ENCODE measurements around the gene SLC25A22.

Gene SLC25A22

DNA sequence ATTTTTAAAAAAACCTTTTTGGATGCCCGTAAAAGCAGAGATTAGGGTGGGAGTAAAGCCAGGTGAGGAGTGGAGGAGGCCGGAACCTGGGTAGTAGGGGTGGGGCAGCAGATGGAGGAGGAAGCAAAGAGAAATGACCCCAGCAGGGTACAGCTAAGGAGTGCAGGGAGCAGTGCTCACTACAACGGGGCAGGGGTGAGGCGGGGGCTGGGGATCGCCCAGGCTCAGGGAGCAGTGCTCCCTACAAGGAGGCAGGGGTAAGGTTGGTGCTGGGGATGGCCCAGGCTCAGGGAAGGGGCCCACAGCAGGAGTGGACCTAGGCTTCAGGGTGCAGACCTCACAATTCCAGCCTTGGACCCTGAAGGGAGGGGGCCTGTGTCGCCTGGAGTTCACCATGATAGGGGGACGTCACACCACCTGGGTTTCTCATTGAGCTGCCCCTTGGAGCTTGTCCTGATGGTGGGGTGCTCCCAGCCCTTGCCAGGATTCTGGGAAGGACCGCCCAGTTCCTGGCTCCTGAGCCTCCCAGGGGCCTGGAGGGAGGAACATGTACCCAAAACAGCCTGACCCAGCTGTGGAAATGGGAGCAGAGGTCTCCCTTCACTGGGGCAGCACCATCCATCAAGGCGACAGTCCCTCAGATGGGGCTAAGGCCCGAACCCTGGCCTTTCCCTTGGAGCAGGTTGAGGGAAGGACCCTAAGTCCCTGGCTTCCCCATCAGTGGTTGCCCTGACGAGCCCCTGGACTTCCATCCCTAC is 17.8 kb upstream of the SLC25A22 start:
- H3K79me1 ChIP-seq (replicated peaks; ENCODE audit: low read length, poor library complexity, severe bottlenecking): peaks cover 13% of the 10 kb centered on the region
- 91% methylated on average over 11 of the region's 11 CpGs for WGBS
- no peaks in the 10 kb centered on the region for H3K9me3 ChIP-seq (ENCODE audit: control insufficient read depth, low read length)
- H4K91ac ChIP-seq (ENCODE audit: low read length): no peak overlapping the region
- no peak overlapping the region for H3K14ac ChIP-seq (ENCODE audit: low read length in 2 of 2)
- H3K4me3 ChIP-seq (ENCODE audit: insufficient read depth in 1 of 2, low read depth in 1 of 2, low read length in 2 of 2): no peak overlapping the region
- H2AFZ ChIP-seq (ENCODE audit: low read depth, low read length): no peak overlapping the region
- no peak overlapping the region for H3K27ac ChIP-seq (ENCODE audit: low read length, poor library complexity, severe bottlenecking)
- no peaks in the 10 kb centered on the region for H3K27me3 ChIP-seq (ENCODE audit: control insufficient read depth in 1 of 2, insufficient read depth in 1 of 2, low read length in 2 of 2)
- DNase-seq: no peak
- no peak overlapping the region for H3K4ac ChIP-seq (ENCODE audit: low read depth in 1 of 2, low read length in 2 of 2)
- no peak overlapping the region for H3K9ac ChIP-seq (ENCODE audit: low read length)
- H2BK15ac ChIP-seq (ENCODE audit: low read depth, poor library complexity, severe bottlenecking): no peak overlapping the region
- no peak overlapping the region for H2BK120ac ChIP-seq (ENCODE audit: low read depth, low read length)
- no peak overlapping the region for H3K4me2 ChIP-seq (ENCODE audit: low read length, poor library complexity, severe bottlenecking)
- H2BK12ac ChIP-seq (ENCODE audit: low read length in 2 of 2): no peak overlapping the region
- peaks cover 34% of the 10 kb centered on the region for H3K4me1 ChIP-seq (ENCODE audit: control insufficient read depth, insufficient read depth, low read depth, low read length)
- peak overlapping the region; percentile 51 for H4K8ac ChIP-seq (ENCODE audit: low read length)
- no peak overlapping the region for H2BK5ac ChIP-seq (ENCODE audit: low read depth, low read length, poor library complexity, severe bottlenecking)
- H3K23ac ChIP-seq (ENCODE audit: low read length in 2 of 2): peak overlapping the region in 1 of 2 experiments; percentile 74
- peak overlapping the region; percentile 13 for H2AK5ac ChIP-seq (ENCODE audit: low read length, severe bottlenecking)
- peaks cover 30 to 50% of the 10 kb centered on the region in 2 experiments for H3K36me3 ChIP-seq (ENCODE audit: control insufficient read depth in 1 of 2, insufficient read depth in 2 of 2, low read depth in 1 of 2, low read length in 2 of 2)
- H3K18ac ChIP-seq (ENCODE audit: low read depth in 1 of 2, low read length in 2 of 2): peak overlapping the region in 1 of 2 experiments; percentile 7

DNA sequence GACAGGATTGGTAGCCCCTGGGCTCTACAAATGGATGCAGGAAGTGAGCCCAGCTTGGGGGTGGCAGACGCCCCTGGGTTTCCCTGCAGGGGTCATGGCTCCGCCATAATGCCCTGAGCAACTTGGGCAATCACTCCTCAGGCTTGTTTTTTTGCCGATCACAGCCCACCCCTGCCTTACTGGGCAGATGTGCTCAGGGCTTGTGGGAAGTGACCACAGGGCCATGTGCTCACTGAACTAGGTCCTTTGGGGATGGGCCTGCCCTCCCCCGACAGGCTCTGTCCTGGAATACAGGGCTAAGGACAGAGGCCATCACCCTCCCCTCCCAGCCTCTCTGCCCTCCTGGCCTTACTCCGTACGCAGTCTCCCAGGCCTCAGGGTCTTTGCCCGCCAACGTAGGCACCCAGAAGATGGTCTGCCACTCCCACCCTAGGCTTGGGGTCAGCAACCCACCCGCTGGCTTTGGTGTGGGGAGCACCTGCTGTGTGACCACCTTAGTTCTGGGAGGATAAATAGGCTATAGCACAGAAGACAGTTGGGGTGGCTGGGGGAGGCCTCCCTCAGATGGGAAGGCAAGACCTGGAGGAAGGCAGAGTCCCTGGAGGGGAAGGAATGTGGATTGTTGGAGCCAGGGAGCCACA is 15.5 kb upstream of the SLC25A22 start:
- Histone ChIP-seq H3K14ac (ENCODE audit: low read length in 2 of 2) (no peak overlapping the region), H2BK120ac (ENCODE audit: low read depth, low read length) (no peak overlapping the region), H3K4me2 (ENCODE audit: low read length, poor library complexity, severe bottlenecking) (no peak overlapping the region), H3K18ac (ENCODE audit: low read depth in 1 of 2, low read length in 2 of 2) (no peak overlapping the region), H3K4me1 (ENCODE audit: control insufficient read depth, insufficient read depth, low read depth, low read length) (peaks cover 22% of the 10 kb centered on the region), H2BK12ac (ENCODE audit: low read length in 2 of 2) (no peak overlapping the region), H3K4ac (ENCODE audit: low read depth in 1 of 2, low read length in 2 of 2) (no peak overlapping the region), H3K36me3 (ENCODE audit: control insufficient read depth in 1 of 2, insufficient read depth in 2 of 2, low read depth in 1 of 2, low read length in 2 of 2) (peaks cover 30 to 48% of the 10 kb centered on the region in 2 experiments), H3K4me3 (ENCODE audit: insufficient read depth in 1 of 2, low read depth in 1 of 2, low read length in 2 of 2) (no peak overlapping the region), H3K27ac (ENCODE audit: low read length, poor library complexity, severe bottlenecking) (no peak overlapping the region), H2BK5ac (ENCODE audit: low read depth, low read length, poor library complexity, severe bottlenecking) (no peak overlapping the region), H4K8ac (ENCODE audit: low read length) (no peak overlapping the region), H3K9me3 (ENCODE audit: control insufficient read depth, low read length) (no peaks in the 10 kb centered on the region), H2AK5ac (ENCODE audit: low read length, severe bottlenecking) (no peak overlapping the region), H2BK15ac (ENCODE audit: low read depth, poor library complexity, severe bottlenecking) (no peak overlapping the region), H3K23ac (ENCODE audit: low read length in 2 of 2) (no peak overlapping the region), H3K9ac (ENCODE audit: low read length) (peak overlapping the region; percentile 29), H4K91ac (ENCODE audit: low read length) (no peak overlapping the region), H2AFZ (ENCODE audit: low read depth, low read length) (no peak overlapping the region), H3K79me1 (replicated peaks; ENCODE audit: low read length, poor library complexity, severe bottlenecking) (peaks cover 11% of the 10 kb centered on the region), H3K27me3 (ENCODE audit: control insufficient read depth in 1 of 2, insufficient read depth in 1 of 2, low read length in 2 of 2) (no peaks in the 10 kb centered on the region)
- no peak for DNase-seq
- 91% methylated on average over 9 of the region's 9 CpGs for WGBS

DNA sequence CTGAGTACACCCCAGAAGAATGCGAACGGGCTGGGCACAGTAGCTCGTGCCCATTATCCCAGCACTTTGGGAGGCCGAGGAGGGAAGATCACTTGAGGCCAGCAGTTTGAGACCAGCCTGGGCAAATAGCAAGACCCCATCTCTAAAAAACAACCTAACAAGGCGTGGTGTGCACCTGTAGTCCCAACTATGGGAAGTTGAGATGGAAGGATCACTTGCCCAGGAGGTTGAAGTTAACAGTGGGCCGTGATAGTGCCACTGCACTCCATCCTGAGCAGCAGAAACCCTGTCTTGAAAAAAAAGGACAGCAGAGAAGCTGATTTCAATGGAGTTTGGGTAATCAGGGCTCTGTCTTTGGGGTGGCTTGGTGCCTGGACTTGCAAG is 15.0 kb upstream of the SLC25A22 start:
- Histone ChIP-seq H2AK5ac (ENCODE audit: low read length, severe bottlenecking) (no peak overlapping the region), H2AFZ (ENCODE audit: low read depth, low read length) (no peak overlapping the region), H3K79me1 (replicated peaks; ENCODE audit: low read length, poor library complexity, severe bottlenecking) (peaks cover 12% of the 10 kb centered on the region), H3K27me3 (ENCODE audit: control insufficient read depth in 1 of 2, insufficient read depth in 1 of 2, low read length in 2 of 2) (no peaks in the 10 kb centered on the region), H2BK120ac (ENCODE audit: low read depth, low read length) (no peak overlapping the region), H3K23ac (ENCODE audit: low read length in 2 of 2) (no peak overlapping the region), H3K36me3 (ENCODE audit: control insufficient read depth in 1 of 2, insufficient read depth in 2 of 2, low read depth in 1 of 2, low read length in 2 of 2) (peaks cover 30 to 48% of the 10 kb centered on the region in 2 experiments), H3K27ac (ENCODE audit: low read length, poor library complexity, severe bottlenecking) (no peak overlapping the region), H2BK12ac (ENCODE audit: low read length in 2 of 2) (no peak overlapping the region), H2BK15ac (ENCODE audit: low read depth, poor library complexity, severe bottlenecking) (no peak overlapping the region), H3K4me1 (ENCODE audit: control insufficient read depth, insufficient read depth, low read depth, low read length) (peaks cover 21% of the 10 kb centered on the region), H3K18ac (ENCODE audit: low read depth in 1 of 2, low read length in 2 of 2) (no peak overlapping the region), H2BK5ac (ENCODE audit: low read depth, low read length, poor library complexity, severe bottlenecking) (no peak overlapping the region), H3K4me3 (ENCODE audit: insufficient read depth in 1 of 2, low read depth in 1 of 2, low read length in 2 of 2) (no peak overlapping the region), H3K9me3 (ENCODE audit: control insufficient read depth, low read length) (no peaks in the 10 kb centered on the region), H3K9ac (ENCODE audit: low read length) (no peak overlapping the region), H4K8ac (ENCODE audit: low read length) (no peak overlapping the region), H4K91ac (ENCODE audit: low read length) (no peak overlapping the region), H3K14ac (ENCODE audit: low read length in 2 of 2) (no peak overlapping the region), H3K4ac (ENCODE audit: low read depth in 1 of 2, low read length in 2 of 2) (no peak overlapping the region), H3K4me2 (ENCODE audit: low read length, poor library complexity, severe bottlenecking) (no peak overlapping the region)
- WGBS: 95% methylated on average over 5 of the region's 6 CpGs
- DNase-seq: no peak

DNA sequence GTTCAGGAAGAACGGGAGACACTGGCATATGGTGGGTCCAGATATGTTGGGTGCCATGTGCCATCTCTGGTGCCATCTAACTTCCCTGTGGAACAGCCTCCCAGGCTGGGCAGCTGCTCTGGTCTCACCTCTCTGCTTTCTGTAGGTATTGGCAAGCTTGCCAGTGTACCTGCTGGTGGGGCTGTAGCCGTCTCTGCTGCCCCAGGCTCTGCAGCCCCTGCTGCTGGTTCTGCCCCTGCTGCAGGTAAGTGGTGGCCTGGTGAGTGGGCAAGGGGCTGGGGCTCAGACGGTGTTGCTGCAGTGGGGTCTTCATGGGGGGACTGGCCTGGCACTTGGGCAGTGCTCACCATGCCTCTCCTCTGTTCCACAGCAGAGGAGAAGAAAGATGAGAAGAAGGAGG is 14.3 kb upstream of the SLC25A22 start:
- no peaks in the 10 kb centered on the region for H3K27me3 ChIP-seq (ENCODE audit: control insufficient read depth in 1 of 2, insufficient read depth in 1 of 2, low read length in 2 of 2)
- H3K36me3 ChIP-seq (ENCODE audit: control insufficient read depth in 1 of 2, insufficient read depth in 2 of 2, low read depth in 1 of 2, low read length in 2 of 2): peaks cover 30 to 48% of the 10 kb centered on the region in 2 experiments
- no peak overlapping the region for H2BK5ac ChIP-seq (ENCODE audit: low read depth, low read length, poor library complexity, severe bottlenecking)
- peaks cover 21% of the 10 kb centered on the region for H3K4me1 ChIP-seq (ENCODE audit: control insufficient read depth, insufficient read depth, low read depth, low read length)
- no peak for DNase-seq
- H3K23ac ChIP-seq (ENCODE audit: low read length in 2 of 2): no peak overlapping the region
- WGBS: 86% methylated on average over 3 of the region's 3 CpGs
- peaks cover 12% of the 10 kb centered on the region for H3K79me1 ChIP-seq (replicated peaks; ENCODE audit: low read length, poor library complexity, severe bottlenecking)
- H3K9ac ChIP-seq (ENCODE audit: low read length): no peak overlapping the region
- no peak overlapping the region for H2BK120ac ChIP-seq (ENCODE audit: low read depth, low read length)
- H3K4me2 ChIP-seq (ENCODE audit: low read length, poor library complexity, severe bottlenecking): no peak overlapping the region
- no peak overlapping the region for H4K91ac ChIP-seq (ENCODE audit: low read length)
- no peak overlapping the region for H3K18ac ChIP-seq (ENCODE audit: low read depth in 1 of 2, low read length in 2 of 2)
- H3K14ac ChIP-seq (ENCODE audit: low read length in 2 of 2): no peak overlapping the region
- no peak overlapping the region for H3K4me3 ChIP-seq (ENCODE audit: insufficient read depth in 1 of 2, low read depth in 1 of 2, low read length in 2 of 2)
- H2AFZ ChIP-seq (ENCODE audit: low read depth, low read length): no peak overlapping the region
- H2AK5ac ChIP-seq (ENCODE audit: low read length, severe bottlenecking): no peak overlapping the region
- H3K9me3 ChIP-seq (ENCODE audit: control insufficient read depth, low read length): no peaks in the 10 kb centered on the region
- H3K4ac ChIP-seq (ENCODE audit: low read depth in 1 of 2, low read length in 2 of 2): no peak overlapping the region
- H2BK12ac ChIP-seq (ENCODE audit: low read length in 2 of 2): no peak overlapping the region
- H3K27ac ChIP-seq (ENCODE audit: low read length, poor library complexity, severe bottlenecking): no peak overlapping the region
- H2BK15ac ChIP-seq (ENCODE audit: low read depth, poor library complexity, severe bottlenecking): no peak overlapping the region
- peak overlapping the region; percentile 19 for H4K8ac ChIP-seq (ENCODE audit: low read length)
